Endothelial cell of umbilical vein (primary cell): Measurements from ENCODE around the gene FURIN.

Experiments used
- EZH2 ChIP-seq: IDR thresholded peaks from 2 replicates; pipeline ENCODE4 v1.6.1; 2012; ENCODE audit warnings: borderline replicate concordance, low read depth, mild to moderate bottlenecking, moderate library complexity, low read length, inconsistent platforms; ENCODE audit not compliant: severe bottlenecking
- FOS ChIP-seq: IDR thresholded peaks from 2 replicates; pipeline ENCODE4 v1.6.1; 2011; ENCODE audit warnings: mild to moderate bottlenecking, low read length, moderate library complexity, borderline replicate concordance; ENCODE audit not compliant: insufficient read depth
- JUN ChIP-seq: IDR thresholded peaks from 2 replicates; pipeline ENCODE4 v1.6.1; 2011; ENCODE audit warnings: borderline replicate concordance, low read depth; ENCODE audit not compliant: insufficient read length, insufficient read depth
- MYC ChIP-seq: IDR thresholded peaks from one replicate; pipeline ENCODE4 v1.6.1; 2011; ENCODE audit warnings: mild to moderate bottlenecking, low read depth, low read length
- POLR2A ChIP-seq: IDR thresholded peaks from 2 replicates; pipeline ENCODE4 v1.6.1; 2012; ENCODE audit warnings: low read depth, mild to moderate bottlenecking, control low read depth, low read length
- POLR2AphosphoS5 ChIP-seq: IDR thresholded peaks from 2 replicates; pipeline ENCODE4 v1.6.1; 2012; ENCODE audit warnings: low read depth, mild to moderate bottlenecking, control low read depth, low read length, moderate library complexity; ENCODE audit not compliant: insufficient read depth
- TF ChIP-seq, protein P1 (sequence below), 2 donors: IDR thresholded peaks; 1 replicate in 1 of 2; 2 replicates in 1 of 2; pipeline ENCODE4 v1.5.1; 2011; ENCODE audit warnings: low read length in 2 of 2, mild to moderate bottlenecking in 2 of 2, moderate library complexity in 2 of 2, control low read depth in 1 of 2, inconsistent platforms in 1 of 2, low read depth in 1 of 2; ENCODE audit not compliant: insufficient read depth in 1 of 2; ENCODE audit errors: extremely low read depth in 1 of 2
- TF ChIP-seq, protein P2 (sequence below): IDR thresholded peaks from 2 replicates; pipeline ENCODE4 v1.6.1; 2011; ENCODE audit not compliant: insufficient read depth, insufficient read length

DNA sequence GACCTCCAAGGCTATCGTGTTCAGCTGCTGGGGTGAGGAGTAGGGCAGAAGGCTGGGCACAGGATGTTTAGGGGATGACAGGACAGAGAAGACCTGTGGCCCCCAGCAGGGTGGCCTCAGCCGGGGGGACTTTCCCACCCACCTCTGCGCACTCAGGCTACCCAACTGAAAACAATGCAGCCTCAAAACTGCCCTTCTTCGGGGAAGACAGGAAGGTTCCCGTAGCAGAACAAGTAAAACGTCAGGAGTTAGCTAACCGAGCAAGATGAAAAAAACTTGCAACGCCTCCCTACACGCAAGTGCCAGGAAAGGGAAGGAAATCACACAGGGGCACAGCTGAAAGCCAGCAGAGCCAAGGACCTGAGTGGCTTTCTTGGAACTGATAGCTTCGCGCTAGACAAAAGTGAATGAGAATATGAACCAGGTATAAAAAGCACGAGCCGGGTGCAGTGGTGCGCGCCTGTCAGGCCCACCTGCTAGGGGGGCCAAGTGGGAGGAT, 38.4 kb upstream of the FURIN start:
- TF ChIP-seq, protein P1, sequence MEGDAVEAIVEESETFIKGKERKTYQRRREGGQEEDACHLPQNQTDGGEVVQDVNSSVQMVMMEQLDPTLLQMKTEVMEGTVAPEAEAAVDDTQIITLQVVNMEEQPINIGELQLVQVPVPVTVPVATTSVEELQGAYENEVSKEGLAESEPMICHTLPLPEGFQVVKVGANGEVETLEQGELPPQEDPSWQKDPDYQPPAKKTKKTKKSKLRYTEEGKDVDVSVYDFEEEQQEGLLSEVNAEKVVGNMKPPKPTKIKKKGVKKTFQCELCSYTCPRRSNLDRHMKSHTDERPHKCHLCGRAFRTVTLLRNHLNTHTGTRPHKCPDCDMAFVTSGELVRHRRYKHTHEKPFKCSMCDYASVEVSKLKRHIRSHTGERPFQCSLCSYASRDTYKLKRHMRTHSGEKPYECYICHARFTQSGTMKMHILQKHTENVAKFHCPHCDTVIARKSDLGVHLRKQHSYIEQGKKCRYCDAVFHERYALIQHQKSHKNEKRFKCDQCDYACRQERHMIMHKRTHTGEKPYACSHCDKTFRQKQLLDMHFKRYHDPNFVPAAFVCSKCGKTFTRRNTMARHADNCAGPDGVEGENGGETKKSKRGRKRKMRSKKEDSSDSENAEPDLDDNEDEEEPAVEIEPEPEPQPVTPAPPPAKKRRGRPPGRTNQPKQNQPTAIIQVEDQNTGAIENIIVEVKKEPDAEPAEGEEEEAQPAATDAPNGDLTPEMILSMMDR (IDR thresholded peaks at IDR 0.05; ENCODE audit: extremely low read depth in 1 of 2, insufficient read depth in 1 of 2, low read depth in 1 of 2, low read length in 2 of 2), result no peak
- no peak for TF ChIP-seq EZH2
- TF ChIP-seq POLR2AphosphoS5, result no peak
- no peak for TF ChIP-seq FOS
- no peak for TF ChIP-seq POLR2A
- TF ChIP-seq, protein P2, sequence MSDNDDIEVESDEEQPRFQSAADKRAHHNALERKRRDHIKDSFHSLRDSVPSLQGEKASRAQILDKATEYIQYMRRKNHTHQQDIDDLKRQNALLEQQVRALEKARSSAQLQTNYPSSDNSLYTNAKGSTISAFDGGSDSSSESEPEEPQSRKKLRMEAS, result no peak
- TF ChIP-seq MYC, result no peak
- no peak for TF ChIP-seq JUN
